Lower lobe of right lung (tissue), 2 donors: ENCODE results near the gene LMNA. TPM values are rescaled to one million over a fixed set of nuclear protein-coding genes. Genes with fewer than 3 reads are reported as not detected.

Experiments
- ATAC-seq, 2 donors: fragments of 200-7000 bp; cut with Tn5 transposase; one replicate each; pipeline ENCODE4 v1.9.1; 2020 to 2022; ENCODE audit warnings: mild to moderate bottlenecking in 2 of 2, moderate library complexity in 2 of 2
- DNase-seq: peaks from one replicate; pipeline ENCODE4 v3.0.0-alpha.2; 2020
- H3K27ac ChIP-seq: fragments of 200-600 bp; one replicate; pipeline ENCODE4 v1.8.0; 2022
- H3K27me3 ChIP-seq: fragments of 200-600 bp; one replicate; pipeline ENCODE4 v1.8.0; 2022; ENCODE audit warnings: low read depth
- H3K36me3 ChIP-seq: fragments of 200-600 bp; one replicate; pipeline ENCODE4 v1.8.0; 2022; ENCODE audit warnings: mild to moderate bottlenecking
- H3K4me1 ChIP-seq: fragments of 200-600 bp; one replicate; pipeline ENCODE4 v1.8.0; 2022
- H3K4me3 ChIP-seq: fragments of 200-600 bp; one replicate; pipeline ENCODE4 v1.8.0; 2022; ENCODE audit warnings: mild to moderate bottlenecking
- H3K9me3 ChIP-seq: fragments of 200-600 bp; one replicate; pipeline ENCODE4 v1.8.0; 2022
- CTCF ChIP-seq: fragments of 200-600 bp; IDR thresholded peaks from one replicate; pipeline ENCODE4 v1.8.0; 2022; ENCODE audit warnings: antibody characterized with exemption, mild to moderate bottlenecking
- intact Hi-C: fragments of 100-400 bp; cut with DNase I; formaldehyde crosslinking; loops from one replicate; pipeline ENCODE4 v1.11.0; 2022
- total RNA-seq: library from RNA; stranded (reverse); fragmentation: NEBNext Ultra II Directional; extraction: Animal tissue kit (Norgen Biotek cat#: 25700); gene quantifications from one replicate; pipeline ENCODE4 v1.2.1, GENCODE V29; 2021
- donor health status: DM: no; HTN: yes; CAD: no; lungs with severe emphysema.

The LMNA gene
- total RNA-seq, 1 donor from 2014 or later, result 235 TPM

- TF ChIP-seq CTCF, result no peak
- Histone ChIP-seq H3K4me1 (peaks cover 6% of the 10 kb centered on the region), H3K4me3 (no peak overlapping the region), H3K9me3 (no peaks in the 10 kb centered on the region), H3K27ac (no peak overlapping the region), H3K36me3 (peaks cover 15% of the 10 kb centered on the region), H3K27me3 (no peaks in the 10 kb centered on the region)
- DNase-seq (peak; percentile 1), ATAC-seq (no peak)
- intact Hi-C loops, result no loop called here
Observed at GRCh38 chr1:156167536-156167935, 53.0 kb downstream of the LMNA start.

- DNase-seq (no peak), ATAC-seq (no peak)
- Histone ChIP-seq H3K27me3 (no peaks in the 10 kb centered on the region), H3K36me3 (peaks cover 46% of the 10 kb centered on the region), H3K4me1 (no peaks in the 10 kb centered on the region), H3K9me3 (no peaks in the 10 kb centered on the region), H3K27ac (no peak overlapping the region), H3K4me3 (no peak overlapping the region)
- intact Hi-C loops, result no loop called here
- no peak for TF ChIP-seq CTCF
Observed at GRCh38 chr1:156172696-156173470, 58.4 kb downstream of the LMNA start.

GRCh38 chr1:156176610-156177210, 62.2 kb downstream of the LMNA start:
- no peaks in the 10 kb centered on the region for H3K9me3 ChIP-seq
- H3K4me1 ChIP-seq, result no peaks in the 10 kb centered on the region
- intact Hi-C loops, result no loop called here
- ATAC-seq (peak in 1 of 2 donors; percentile 19), DNase-seq (no peak)
- no peak overlapping the region for H3K27ac ChIP-seq
- no peaks in the 10 kb centered on the region for H3K27me3 ChIP-seq
- H3K4me3 ChIP-seq, result no peak overlapping the region
- no peak for TF ChIP-seq CTCF
- H3K36me3 ChIP-seq, result peaks cover 37% of the 10 kb centered on the region

- no peak for DNase-seq
- no peaks in the 10 kb centered on the region for H3K4me1 ChIP-seq
Observed at GRCh38 chr1:156177919-156178654, 63.6 kb downstream of the LMNA start.

More at GRCh38 chr1:156177919-156178654, 63.6 kb downstream of the LMNA start:
- no peak overlapping the region for H3K4me3 ChIP-seq
- H3K9me3 ChIP-seq, result no peaks in the 10 kb centered on the region
- intact Hi-C loops, result no loop called here
- H3K36me3 ChIP-seq, result peaks cover 26% of the 10 kb centered on the region
- no peak for ATAC-seq
- no peaks in the 10 kb centered on the region for H3K27me3 ChIP-seq
- no peak for TF ChIP-seq CTCF
- H3K27ac ChIP-seq, result no peak overlapping the region
